ENCODE measurements around the gene TXNDC11.
A peak's percentile ranks its signal among the peaks of the same experiment; 100 is the strongest.

TXNDC11 gene

GRCh38 chr16:11757671-11758545 is 15.3 kb upstream of the TXNDC11 start:
- no peak overlapping the region for H4K12ac ChIP-seq (ENCODE audit: low read depth, low read length)
- no peak overlapping the region for H4K91ac ChIP-seq (ENCODE audit: low read depth, low read length)
- no peak overlapping the region for H2BK120ac ChIP-seq (ENCODE audit: insufficient read depth, low read length, poor library complexity)
- no peak overlapping the region for H3K4me3 ChIP-seq (ENCODE audit: low read depth, low read length)
- no peak overlapping the region for H2BK12ac ChIP-seq (ENCODE audit: low read length)
- no peak overlapping the region for H3K23ac ChIP-seq (ENCODE audit: low read length)
- no peak overlapping the region for H3K14ac ChIP-seq (ENCODE audit: low read length)
- no CpG with 5 or more reads among the region's 10 CpGs for WGBS (ENCODE audit: extremely low coverage, insufficient coverage, insufficient read length)
- H3K27me3 ChIP-seq (ENCODE audit: insufficient read depth, low read length) = no peaks in the 10 kb centered on the region
- no peaks in the 10 kb centered on the region for H3K79me2 ChIP-seq (ENCODE audit: control insufficient read depth, insufficient read depth, low read length, poor library complexity)
- H3K18ac ChIP-seq (ENCODE audit: low read length) = no peak overlapping the region
- no peaks in the 10 kb centered on the region for H3K9me3 ChIP-seq (ENCODE audit: insufficient read depth, low read depth, low read length)
- no peak overlapping the region for H3K27ac ChIP-seq (ENCODE audit: low read depth, low read length)
- H2AK5ac ChIP-seq (ENCODE audit: low read length) = no peak overlapping the region
- H2BK5ac ChIP-seq (ENCODE audit: low read depth, low read length, poor library complexity) = no peak overlapping the region
- peak in 1 of 2 donors; percentile 17 for DNase-seq
- H3K4ac ChIP-seq (ENCODE audit: low read depth, low read length) = no peak overlapping the region
- H3K79me1 ChIP-seq (ENCODE audit: low read length) = no peaks in the 10 kb centered on the region
- no peak overlapping the region for H3K9ac ChIP-seq (ENCODE audit: low read length)
- H3K4me2 ChIP-seq (ENCODE audit: low read length) = no peak overlapping the region
- H3K36me3 ChIP-seq (ENCODE audit: control insufficient read depth in 1 of 2, insufficient read depth in 2 of 2, low read length in 2 of 2) = peaks cover 39 to 49% of the 10 kb centered on the region in 2 experiments
- no peak overlapping the region for H2AFZ ChIP-seq (ENCODE audit: insufficient read depth, low read length, poor library complexity)
- no peaks in the 10 kb centered on the region for H3K4me1 ChIP-seq (ENCODE audit: control insufficient read depth in 1 of 2, insufficient read depth in 2 of 2, low read length in 2 of 2)
- no peak overlapping the region for H4K8ac ChIP-seq (ENCODE audit: low read depth, low read length)

- H4K12ac ChIP-seq (ENCODE audit: low read depth, low read length) = no peak overlapping the region
- H2BK120ac ChIP-seq (ENCODE audit: insufficient read depth, low read length, poor library complexity) = no peak overlapping the region
- no CpG with 5 or more reads among the region's 3 CpGs for WGBS (ENCODE audit: extremely low coverage, insufficient coverage, insufficient read length)
- no peak for DNase-seq
- no peak overlapping the region for H3K4me2 ChIP-seq (ENCODE audit: low read length)
- H3K4ac ChIP-seq (ENCODE audit: low read depth, low read length) = no peak overlapping the region
- H3K27me3 ChIP-seq (ENCODE audit: insufficient read depth, low read length) = no peaks in the 10 kb centered on the region
- no peak overlapping the region for H2BK5ac ChIP-seq (ENCODE audit: low read depth, low read length, poor library complexity)
- H2AFZ ChIP-seq (ENCODE audit: insufficient read depth, low read length, poor library complexity) = no peak overlapping the region
- H2AK5ac ChIP-seq (ENCODE audit: low read length) = no peak overlapping the region
- H3K14ac ChIP-seq (ENCODE audit: low read length) = no peak overlapping the region
- H3K18ac ChIP-seq (ENCODE audit: low read length) = no peak overlapping the region
- H3K36me3 ChIP-seq (ENCODE audit: control insufficient read depth in 1 of 2, insufficient read depth in 2 of 2, low read length in 2 of 2) = peaks cover 47 to 58% of the 10 kb centered on the region in 2 experiments
- no peak overlapping the region for H4K91ac ChIP-seq (ENCODE audit: low read depth, low read length)
- no peaks in the 10 kb centered on the region for H3K4me1 ChIP-seq (ENCODE audit: control insufficient read depth in 1 of 2, insufficient read depth in 2 of 2, low read length in 2 of 2)
- H3K79me1 ChIP-seq (ENCODE audit: low read length) = no peaks in the 10 kb centered on the region
- H2BK12ac ChIP-seq (ENCODE audit: low read length) = no peak overlapping the region
- H3K23ac ChIP-seq (ENCODE audit: low read length) = no peak overlapping the region
- H3K27ac ChIP-seq (ENCODE audit: low read depth, low read length) = no peak overlapping the region
- no peaks in the 10 kb centered on the region for H3K9me3 ChIP-seq (ENCODE audit: insufficient read depth, low read depth, low read length)
- H4K8ac ChIP-seq (ENCODE audit: low read depth, low read length) = no peak overlapping the region
- no peaks in the 10 kb centered on the region for H3K79me2 ChIP-seq (ENCODE audit: control insufficient read depth, insufficient read depth, low read length, poor library complexity)
- H3K9ac ChIP-seq (ENCODE audit: low read length) = no peak overlapping the region
- no peak overlapping the region for H3K4me3 ChIP-seq (ENCODE audit: low read depth, low read length)
These were observed 13.6 kb upstream of the TXNDC11 start for GRCh38 chr16:11756248-11756647.

GRCh38 chr16:11755022-11755760 is 12.5 kb upstream of the TXNDC11 start:
- H3K27me3 ChIP-seq (ENCODE audit: insufficient read depth, low read length) = no peaks in the 10 kb centered on the region
- no peak overlapping the region for H3K27ac ChIP-seq (ENCODE audit: low read depth, low read length)
- peaks cover 49 to 59% of the 10 kb centered on the region in 2 experiments for H3K36me3 ChIP-seq (ENCODE audit: control insufficient read depth in 1 of 2, insufficient read depth in 2 of 2, low read length in 2 of 2)
- H2AK5ac ChIP-seq (ENCODE audit: low read length) = no peak overlapping the region
- WGBS (ENCODE audit: extremely low coverage, insufficient coverage, insufficient read length) = no CpG with 5 or more reads among the region's 13 CpGs
- H3K4me2 ChIP-seq (ENCODE audit: low read length) = no peak overlapping the region
- no peak for DNase-seq
- no peaks in the 10 kb centered on the region for H3K9me3 ChIP-seq (ENCODE audit: insufficient read depth, low read depth, low read length)
- no peak overlapping the region for H4K91ac ChIP-seq (ENCODE audit: low read depth, low read length)
- no peak overlapping the region for H3K23ac ChIP-seq (ENCODE audit: low read length)
- H2BK12ac ChIP-seq (ENCODE audit: low read length) = no peak overlapping the region
- H3K14ac ChIP-seq (ENCODE audit: low read length) = no peak overlapping the region
- H3K79me1 ChIP-seq (ENCODE audit: low read length) = no peaks in the 10 kb centered on the region
- no peak overlapping the region for H2BK5ac ChIP-seq (ENCODE audit: low read depth, low read length, poor library complexity)
- no peak overlapping the region for H4K8ac ChIP-seq (ENCODE audit: low read depth, low read length)
- no peaks in the 10 kb centered on the region for H3K79me2 ChIP-seq (ENCODE audit: control insufficient read depth, insufficient read depth, low read length, poor library complexity)
- H2AFZ ChIP-seq (ENCODE audit: insufficient read depth, low read length, poor library complexity) = no peak overlapping the region
- no peak overlapping the region for H3K9ac ChIP-seq (ENCODE audit: low read length)
- no peak overlapping the region for H3K4me3 ChIP-seq (ENCODE audit: low read depth, low read length)
- no peaks in the 10 kb centered on the region for H3K4me1 ChIP-seq (ENCODE audit: control insufficient read depth in 1 of 2, insufficient read depth in 2 of 2, low read length in 2 of 2)
- H3K18ac ChIP-seq (ENCODE audit: low read length) = no peak overlapping the region
- no peak overlapping the region for H4K12ac ChIP-seq (ENCODE audit: low read depth, low read length)
- no peak overlapping the region for H2BK120ac ChIP-seq (ENCODE audit: insufficient read depth, low read length, poor library complexity)
- no peak overlapping the region for H3K4ac ChIP-seq (ENCODE audit: low read depth, low read length)

GRCh38 chr16:11752856-11753255 is 10.2 kb upstream of the TXNDC11 start:
- H2AFZ ChIP-seq (ENCODE audit: insufficient read depth, low read length, poor library complexity) = no peak overlapping the region
- no peaks in the 10 kb centered on the region for H3K79me2 ChIP-seq (ENCODE audit: control insufficient read depth, insufficient read depth, low read length, poor library complexity)
- H3K9me3 ChIP-seq (ENCODE audit: insufficient read depth, low read depth, low read length) = no peaks in the 10 kb centered on the region
- WGBS (ENCODE audit: extremely low coverage, insufficient coverage, insufficient read length) = no CpG with 5 or more reads among the region's 3 CpGs
- H2BK5ac ChIP-seq (ENCODE audit: low read depth, low read length, poor library complexity) = no peak overlapping the region
- no peak overlapping the region for H3K9ac ChIP-seq (ENCODE audit: low read length)
- H3K18ac ChIP-seq (ENCODE audit: low read length) = no peak overlapping the region
- H2BK120ac ChIP-seq (ENCODE audit: insufficient read depth, low read length, poor library complexity) = no peak overlapping the region
- no peak overlapping the region for H3K4me2 ChIP-seq (ENCODE audit: low read length)
- H2AK5ac ChIP-seq (ENCODE audit: low read length) = no peak overlapping the region
- H3K36me3 ChIP-seq (ENCODE audit: control insufficient read depth in 1 of 2, insufficient read depth in 2 of 2, low read length in 2 of 2) = peaks cover 51 to 64% of the 10 kb centered on the region in 2 experiments
- no peaks in the 10 kb centered on the region for H3K27me3 ChIP-seq (ENCODE audit: insufficient read depth, low read length)
- H3K23ac ChIP-seq (ENCODE audit: low read length) = no peak overlapping the region
- H3K4me3 ChIP-seq (ENCODE audit: low read depth, low read length) = no peak overlapping the region
- no peaks in the 10 kb centered on the region for H3K79me1 ChIP-seq (ENCODE audit: low read length)
- no peak overlapping the region for H4K8ac ChIP-seq (ENCODE audit: low read depth, low read length)
- H3K27ac ChIP-seq (ENCODE audit: low read depth, low read length) = no peak overlapping the region
- H3K4me1 ChIP-seq (ENCODE audit: control insufficient read depth in 1 of 2, insufficient read depth in 2 of 2, low read length in 2 of 2) = no peaks in the 10 kb centered on the region
- no peak overlapping the region for H4K12ac ChIP-seq (ENCODE audit: low read depth, low read length)
- no peak overlapping the region for H4K91ac ChIP-seq (ENCODE audit: low read depth, low read length)
- no peak overlapping the region for H2BK12ac ChIP-seq (ENCODE audit: low read length)
- no peak overlapping the region for H3K4ac ChIP-seq (ENCODE audit: low read depth, low read length)
- H3K14ac ChIP-seq (ENCODE audit: low read length) = no peak overlapping the region
- DNase-seq = no peak
